AG09319 (cell line): ENCODE results near the gene VPS72.

Source experiments
- DNase-seq: peaks from one replicate; pipeline ENCODE4 v3.0.0-alpha.2; 2010; ENCODE audit warnings: low read depth; ENCODE audit errors: extremely low read depth
- CTCF ChIP-seq: IDR thresholded peaks from 2 replicates; pipeline ENCODE4 v1.5.1; 2011; ENCODE audit warnings: low read depth, mild to moderate bottlenecking, inconsistent platforms, low read length, moderate library complexity

Gene VPS72

GRCh38 chr1:151189637-151190445 is at the start of gene VPS72:
VPS72 (minus strand) TSS chr1:151190197; CDS start chr1:151190121, 76 bp downstream.
- TF ChIP-seq CTCF, result no peak

GRCh38 chr1:151238467-151238739 is 48.4 kb upstream of the VPS72 start:
- DNase-seq, result peak; percentile 73
- no peak for TF ChIP-seq CTCF

More at GRCh38 chr1:151189637-151190445, at the start of gene VPS72:
- DNase-seq, result peak; percentile 72

GRCh38 chr1:151237678-151238466 is 47.9 kb upstream of the VPS72 start:
- TF ChIP-seq CTCF, result no peak
- DNase-seq, result no peak

- no peak for DNase-seq
- no peak for TF ChIP-seq CTCF
These were observed 45.2 kb upstream of the VPS72 start for GRCh38 chr1:151235235-151235634.

- DNase-seq, result no peak
- no peak for TF ChIP-seq CTCF
These were observed 32.1 kb upstream of the VPS72 start for GRCh38 chr1:151222130-151222529.

- TF ChIP-seq CTCF, result no peak
- no peak for DNase-seq
These were observed 31.6 kb upstream of the VPS72 start for GRCh38 chr1:151221616-151222015.

- DNase-seq, result no peak
- TF ChIP-seq CTCF, result no peak
These were observed 23.6 kb upstream of the VPS72 start for GRCh38 chr1:151213560-151213959.
